ENCODE data around the gene TRAPPC14. TPM values are rescaled to one million over a fixed set of nuclear protein-coding genes. Genes with fewer than 3 reads are reported as not detected.

Gene TRAPPC14
- polyA plus RNA-seq, 1 of the 3 experiments (the other 2 are of a cell fraction) = 13.9 TPM

GRCh38 chr7:100166970-100167911 is 8.7 kb upstream of the TRAPPC14 start (continued):
- TF ChIP-seq, protein P1, sequence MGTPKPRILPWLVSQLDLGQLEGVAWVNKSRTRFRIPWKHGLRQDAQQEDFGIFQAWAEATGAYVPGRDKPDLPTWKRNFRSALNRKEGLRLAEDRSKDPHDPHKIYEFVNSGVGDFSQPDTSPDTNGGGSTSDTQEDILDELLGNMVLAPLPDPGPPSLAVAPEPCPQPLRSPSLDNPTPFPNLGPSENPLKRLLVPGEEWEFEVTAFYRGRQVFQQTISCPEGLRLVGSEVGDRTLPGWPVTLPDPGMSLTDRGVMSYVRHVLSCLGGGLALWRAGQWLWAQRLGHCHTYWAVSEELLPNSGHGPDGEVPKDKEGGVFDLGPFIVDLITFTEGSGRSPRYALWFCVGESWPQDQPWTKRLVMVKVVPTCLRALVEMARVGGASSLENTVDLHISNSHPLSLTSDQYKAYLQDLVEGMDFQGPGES (IDR thresholded peaks at IDR 0.05; ENCODE audit: low read depth, low read length) = no peak
- no peak for TF ChIP-seq RCOR1 (IDR thresholded peaks at IDR 0.05; ENCODE audit: low read length)

DNA sequence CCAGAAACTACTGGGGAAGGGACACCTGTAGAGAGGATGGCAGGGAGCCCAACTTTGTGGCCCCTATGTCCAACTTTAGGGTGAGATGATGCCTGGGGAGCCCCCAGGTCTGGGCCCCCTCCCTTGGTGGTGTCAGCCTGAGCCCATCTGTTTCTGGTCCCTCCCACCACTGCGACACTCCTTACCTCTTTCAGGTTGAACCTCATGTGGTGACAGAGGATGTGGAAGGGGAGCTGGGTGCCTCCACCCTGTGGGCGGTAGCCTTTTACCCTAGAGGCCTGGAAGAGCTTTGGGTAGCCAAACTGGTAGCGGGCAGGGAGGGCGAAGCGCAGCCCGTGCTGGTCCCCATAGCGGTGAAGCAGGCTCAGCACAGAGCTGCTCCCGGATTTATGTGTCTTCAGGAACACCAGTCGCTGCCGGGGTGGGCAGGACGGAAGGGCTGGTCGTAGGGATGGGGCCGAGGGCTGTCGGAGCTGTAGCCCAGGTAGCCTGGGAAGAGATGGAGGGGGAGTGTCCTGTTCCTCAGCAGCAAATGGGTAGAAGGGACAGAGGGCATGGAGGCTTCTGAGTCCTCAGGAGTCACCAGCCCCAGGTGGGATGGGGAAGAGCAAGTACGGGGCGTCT is 7.9 kb upstream of the TRAPPC14 start:
- no peak overlapping the region for H3K27ac ChIP-seq (ENCODE audit: low read depth in 2 of 2, low read length in 1 of 2)
- no peak overlapping the region for H3K4me2 ChIP-seq
- no peak overlapping the region for H3K4me3 ChIP-seq (ENCODE audit: low read depth in 2 of 2, low read length in 1 of 2)
- DNase-seq = peak; percentile 21
- WGBS (ENCODE audit: low lambda C conversion rate) = 90% methylated on average over 16 of the region's 16 CpGs
- peaks cover 0 to 18% of the 10 kb centered on the region in 2 experiments; a peak in 1 of 4 replicates for H3K4me1 ChIP-seq (ENCODE audit: control insufficient read depth in 1 of 2, insufficient read depth in 2 of 2, low read depth in 1 of 2, low read length in 1 of 2)
- no peaks in the 10 kb centered on the region for H3K79me2 ChIP-seq (ENCODE audit: insufficient read depth)
- H3K9me3 ChIP-seq = no peaks in the 10 kb centered on the region
- CTCF ChIA-PET = interaction anchor here (1.4 to 4.0 kb wide), 2 partner anchors 8 to 34 kb away, joined by 3 to 39 read pairs; no protein-coding TSS in a partner anchor
- H3F3A ChIP-seq (replicated peaks; ENCODE audit: insufficient read depth) = peaks cover 18% of the 10 kb centered on the region
- POLR2A ChIA-PET = interaction anchor here (0.5 to 2.0 kb wide), 5 partner anchors 10 to 37 kb away, joined by 3 to 7 read pairs (median 4); partner anchors contain the start of genes GPC2 and STAG3
- no peak overlapping the region for H2AFZ ChIP-seq (ENCODE audit: low read depth)
- no peak overlapping the region for H3K9ac ChIP-seq
- H3K9me2 ChIP-seq = no peaks in the 10 kb centered on the region
- H4K20me1 ChIP-seq (ENCODE audit: insufficient read depth) = no peaks in the 10 kb centered on the region
- TF ChIP-seq TEAD4 (IDR thresholded peaks at IDR 0.05; ENCODE audit: borderline replicate concordance, insufficient read depth) (no peak), JUND (IDR thresholded peaks at IDR 0.05) (no peak), MEF2A (IDR thresholded peaks at IDR 0.05; ENCODE audit: borderline replicate concordance, low read depth) (no peak), YY1 (IDR thresholded peaks at IDR 0.05; ENCODE audit: low read depth) (no peak), PBX3 (IDR thresholded peaks at IDR 0.05) (no peak), ZBTB33 (IDR thresholded peaks at IDR 0.05; ENCODE audit: borderline replicate concordance, low read depth) (no peak), REST (IDR thresholded peaks at IDR 0.05; ENCODE audit: low read depth, low read length) (no peak), CHD2 (IDR thresholded peaks at IDR 0.05; ENCODE audit: low read length, partially characterized antibody) (no peak), FOXM1 (IDR thresholded peaks at IDR 0.05; ENCODE audit: low read depth) (no peak), SIN3A (IDR thresholded peaks at IDR 0.05; ENCODE audit: borderline replicate concordance, low read depth, low read length) (no peak), NRF1 (IDR thresholded peaks at IDR 0.05; ENCODE audit: low read depth, low read length) (no peak), FOSL2 (IDR thresholded peaks at IDR 0.05; ENCODE audit: borderline replicate concordance, low read depth) (no peak), EP300 (IDR thresholded peaks at IDR 0.05; ENCODE audit: borderline replicate concordance in 1 of 2, low read depth in 1 of 2, low read length in 1 of 2) (no peak), SMC3 (IDR thresholded peaks at IDR 0.05; ENCODE audit: low read depth, low read length) (no peak), GABPA (IDR thresholded peaks at IDR 0.05; ENCODE audit: low read depth) (no peak), POLR2AphosphoS5 (IDR thresholded peaks at IDR 0.05; ENCODE audit: low read depth, low read length) (no peak)
- TF ChIP-seq, protein P2, sequence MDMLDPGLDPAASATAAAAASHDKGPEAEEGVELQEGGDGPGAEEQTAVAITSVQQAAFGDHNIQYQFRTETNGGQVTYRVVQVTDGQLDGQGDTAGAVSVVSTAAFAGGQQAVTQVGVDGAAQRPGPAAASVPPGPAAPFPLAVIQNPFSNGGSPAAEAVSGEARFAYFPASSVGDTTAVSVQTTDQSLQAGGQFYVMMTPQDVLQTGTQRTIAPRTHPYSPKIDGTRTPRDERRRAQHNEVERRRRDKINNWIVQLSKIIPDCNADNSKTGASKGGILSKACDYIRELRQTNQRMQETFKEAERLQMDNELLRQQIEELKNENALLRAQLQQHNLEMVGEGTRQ (IDR thresholded peaks at IDR 0.05; ENCODE audit: borderline replicate concordance, low read depth, low read length) = no peak
- no peaks in the 10 kb centered on the region for H3K36me3 ChIP-seq (replicated peaks in 1 of 2; ENCODE audit: control insufficient read depth in 1 of 2, insufficient read depth in 2 of 2, low read length in 1 of 2)
- no peaks in the 10 kb centered on the region for H3K27me3 ChIP-seq (ENCODE audit: insufficient read depth)
